AG04450 (cell line): Measurements from ENCODE around the gene FHIT. TPM values are rescaled to one million over a fixed set of nuclear protein-coding genes. Genes with fewer than 3 reads are reported as not detected.

ENCODE experiments used
- CTCF ChIA-PET: fragments of 300-600, 350-600 bp; formaldehyde crosslinking; extraction: SDS; loops from one replicate; lab custom pipeline; 2022; ENCODE audit warnings: antibody characterized with exemption, inconsistent platforms; lab: Charles Lee
- POLR2A ChIA-PET: fragments of 350-600 bp; formaldehyde crosslinking; extraction: SDS; loops from one replicate; lab custom pipeline; 2021; ENCODE audit warnings: antibody characterized with exemption, inconsistent platforms; lab: Yijun Ruan, JAX
- DNase-seq: peaks from one replicate; pipeline ENCODE4 v3.0.0-alpha.2; 2011; ENCODE audit warnings: low read depth, low spot score
- H3K27ac ChIP-seq: one replicate; pipeline ENCODE4 v1.5.1; 2012; ENCODE audit warnings: low read depth, low read length, control low read depth
- H3K27me3 ChIP-seq: one replicate; pipeline ENCODE4 v1.6.0; 2012; ENCODE audit warnings: low read length; ENCODE audit not compliant: control insufficient read depth, insufficient read depth
- H3K4me3 ChIP-seq: 2 replicates; pipeline ENCODE4 v1.5.1; 2011; ENCODE audit warnings: mild to moderate bottlenecking, low read depth, low read length, control low read depth
- H3K9me3 ChIP-seq: 2 replicates; pipeline ENCODE4 v1.5.1; 2012; ENCODE audit warnings: low read length; ENCODE audit not compliant: control insufficient read depth, insufficient read depth
- polyA plus RNA-seq: library from polyadenylated mRNA; depleted of rRNA; stranded (reverse); fragments of >200 nt; gene quantifications from 2 replicates; pipeline ENCODE4 v1.2.3, GENCODE V29; 2011
- TF ChIP-seq, protein P1 (sequence below): IDR thresholded peaks from 2 replicates; pipeline ENCODE4 v1.5.1; 2011; ENCODE audit warnings: low read depth, low read length, control low read depth, inconsistent platforms

FHIT gene
- polyA plus RNA-seq, 1 experiment = 0.17 TPM

DNA sequence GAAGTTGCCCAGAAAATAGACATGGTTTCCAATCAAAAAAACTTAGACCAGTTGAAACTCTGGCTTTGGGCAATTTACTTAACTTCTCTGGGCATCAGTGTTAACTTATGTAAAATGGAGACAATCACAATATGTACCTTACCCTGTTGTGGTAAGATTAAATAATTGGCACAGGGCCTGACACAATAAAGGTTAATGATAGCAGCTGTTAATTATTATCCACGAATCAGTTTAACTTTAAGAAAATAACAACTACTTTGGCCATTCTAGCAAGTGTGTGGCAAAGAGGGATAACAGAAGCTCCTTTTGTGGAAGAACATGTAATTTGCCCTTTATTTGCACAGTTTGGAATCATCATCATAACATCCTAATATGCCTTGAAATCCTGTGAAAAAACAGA lies 787.6 kb downstream of the FHIT start:
- ChIA-PET POLR2A (no interaction called here), CTCF (no interaction called here)
- no peak overlapping the region for H3K27ac ChIP-seq

GRCh38 chr3:60461267-60461666 lies 790.0 kb downstream of the FHIT start:
- ChIA-PET CTCF (no interaction called here), POLR2A (no interaction called here)
- H3K9me3 ChIP-seq = no peaks in the 10 kb centered on the region
- H3K4me3 ChIP-seq = no peak overlapping the region
- no peaks in the 10 kb centered on the region for H3K27me3 ChIP-seq
- TF ChIP-seq, protein P1, sequence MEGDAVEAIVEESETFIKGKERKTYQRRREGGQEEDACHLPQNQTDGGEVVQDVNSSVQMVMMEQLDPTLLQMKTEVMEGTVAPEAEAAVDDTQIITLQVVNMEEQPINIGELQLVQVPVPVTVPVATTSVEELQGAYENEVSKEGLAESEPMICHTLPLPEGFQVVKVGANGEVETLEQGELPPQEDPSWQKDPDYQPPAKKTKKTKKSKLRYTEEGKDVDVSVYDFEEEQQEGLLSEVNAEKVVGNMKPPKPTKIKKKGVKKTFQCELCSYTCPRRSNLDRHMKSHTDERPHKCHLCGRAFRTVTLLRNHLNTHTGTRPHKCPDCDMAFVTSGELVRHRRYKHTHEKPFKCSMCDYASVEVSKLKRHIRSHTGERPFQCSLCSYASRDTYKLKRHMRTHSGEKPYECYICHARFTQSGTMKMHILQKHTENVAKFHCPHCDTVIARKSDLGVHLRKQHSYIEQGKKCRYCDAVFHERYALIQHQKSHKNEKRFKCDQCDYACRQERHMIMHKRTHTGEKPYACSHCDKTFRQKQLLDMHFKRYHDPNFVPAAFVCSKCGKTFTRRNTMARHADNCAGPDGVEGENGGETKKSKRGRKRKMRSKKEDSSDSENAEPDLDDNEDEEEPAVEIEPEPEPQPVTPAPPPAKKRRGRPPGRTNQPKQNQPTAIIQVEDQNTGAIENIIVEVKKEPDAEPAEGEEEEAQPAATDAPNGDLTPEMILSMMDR = no peak
- no peak for DNase-seq
- no peak overlapping the region for H3K27ac ChIP-seq

More for the DNA sequence above, 787.6 kb downstream of the FHIT start:
- DNase-seq = no peak
- TF ChIP-seq, protein P1 = no peak
- no peak overlapping the region for H3K4me3 ChIP-seq
- no peaks in the 10 kb centered on the region for H3K27me3 ChIP-seq
- H3K9me3 ChIP-seq = no peaks in the 10 kb centered on the region

- Histone ChIP-seq H3K27me3 (no peaks in the 10 kb centered on the region), H3K27ac (no peak overlapping the region), H3K4me3 (no peak overlapping the region), H3K9me3 (no peaks in the 10 kb centered on the region)
- no peak for DNase-seq
- TF ChIP-seq, protein P1 = no peak
- ChIA-PET CTCF (no interaction called here), POLR2A (no interaction called here)
Measured at GRCh38 chr3:60456180-60456579, 795.1 kb downstream of the FHIT start.

- POLR2A ChIA-PET = no interaction called here
- TF ChIP-seq, protein P1 = no peak
- no peak overlapping the region for H3K27ac ChIP-seq
- DNase-seq = no peak
- no peaks in the 10 kb centered on the region for H3K9me3 ChIP-seq
- H3K4me3 ChIP-seq = no peak overlapping the region
- H3K27me3 ChIP-seq = no peaks in the 10 kb centered on the region
- CTCF ChIA-PET = no interaction called here
Measured at GRCh38 chr3:60453326-60453725, 797.9 kb downstream of the FHIT start.

DNA sequence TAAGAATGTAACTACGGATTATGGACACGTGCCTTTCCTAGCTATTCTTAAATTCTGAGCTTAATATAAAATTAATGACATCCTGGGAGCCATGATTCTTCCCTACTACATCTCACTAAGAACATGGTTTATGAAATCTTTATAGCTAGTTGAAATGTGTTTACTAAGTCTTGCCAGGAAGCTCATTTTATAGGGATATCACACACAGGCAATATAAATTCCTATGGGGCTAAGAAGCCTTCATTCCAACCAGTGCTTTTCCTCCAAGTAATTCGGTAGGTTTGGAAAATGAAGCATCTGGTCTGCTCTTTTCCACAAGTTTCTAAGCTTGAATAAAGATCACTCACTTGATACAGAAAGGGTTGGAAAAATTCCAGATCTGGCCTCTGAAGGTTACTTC lies 802.6 kb downstream of the FHIT start:
- Histone ChIP-seq H3K4me3 (no peak overlapping the region), H3K27me3 (no peaks in the 10 kb centered on the region), H3K27ac (no peak overlapping the region), H3K9me3 (no peaks in the 10 kb centered on the region)
- CTCF ChIA-PET = interaction anchor here (0.7 to 1.3 kb wide), 2 partner anchors 16 to 17 kb away, joined by 3 to 4 read pairs; no protein-coding TSS in a partner anchor
- POLR2A ChIA-PET = no interaction called here
- DNase-seq = no peak
- TF ChIP-seq, protein P1 = no peak
